ENCODE measurements around the gene FAM171A1. TPM values are rescaled to one million over a fixed set of nuclear protein-coding genes. Genes with fewer than 3 reads are reported as not detected.

The FAM171A1 gene
- total RNA-seq, 4 donors from 2014 or later: 7.4 to 40.4 (median 21.6) TPM

DNA sequence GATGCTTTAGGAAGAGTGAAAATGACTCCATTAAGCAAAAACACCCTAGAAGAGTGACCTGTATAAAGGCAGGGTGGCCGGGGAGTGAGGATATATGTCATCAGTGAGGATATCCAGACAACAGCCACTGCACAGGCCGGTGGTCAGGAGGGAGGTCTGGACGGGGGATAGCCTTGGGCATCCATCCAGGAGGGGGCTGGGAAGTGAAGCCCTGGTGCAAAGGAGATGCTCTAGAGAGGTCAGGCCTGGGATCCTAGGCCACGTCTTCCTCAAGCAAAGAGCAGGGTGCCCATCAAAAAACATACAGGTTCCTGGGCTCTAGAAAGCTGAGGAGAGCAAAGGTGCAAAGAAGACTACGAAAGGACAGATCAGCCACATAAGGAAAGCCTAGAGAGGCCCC, 25.6 kb downstream of the FAM171A1 start:
- intact Hi-C loops (cut with DNase I; ENCODE audit: low total_unique reads): no loop called here

DNA sequence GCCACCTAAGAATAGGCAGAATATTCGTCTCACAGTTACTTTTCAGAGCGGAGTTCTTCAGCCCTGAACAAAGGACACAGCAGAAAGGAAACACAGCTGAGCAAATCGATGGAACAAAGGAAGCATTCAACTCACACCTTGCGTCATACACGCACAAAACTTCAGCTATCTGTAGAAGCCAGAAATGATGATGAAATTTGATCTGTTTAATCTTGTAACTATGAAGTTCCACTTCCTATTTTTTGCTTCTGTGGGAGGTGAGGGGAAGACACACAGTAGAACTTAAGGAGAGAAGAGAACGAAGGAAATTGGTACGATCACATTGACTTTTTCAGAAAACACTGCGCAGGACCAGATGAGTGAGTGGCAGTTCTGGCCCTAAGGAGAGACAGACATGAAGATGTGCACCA, 26.2 kb downstream of the FAM171A1 start:
- TF ChIP-seq POLR2A (IDR thresholded peaks at IDR 0.05): no peak
- TF ChIP-seq, protein P1, sequence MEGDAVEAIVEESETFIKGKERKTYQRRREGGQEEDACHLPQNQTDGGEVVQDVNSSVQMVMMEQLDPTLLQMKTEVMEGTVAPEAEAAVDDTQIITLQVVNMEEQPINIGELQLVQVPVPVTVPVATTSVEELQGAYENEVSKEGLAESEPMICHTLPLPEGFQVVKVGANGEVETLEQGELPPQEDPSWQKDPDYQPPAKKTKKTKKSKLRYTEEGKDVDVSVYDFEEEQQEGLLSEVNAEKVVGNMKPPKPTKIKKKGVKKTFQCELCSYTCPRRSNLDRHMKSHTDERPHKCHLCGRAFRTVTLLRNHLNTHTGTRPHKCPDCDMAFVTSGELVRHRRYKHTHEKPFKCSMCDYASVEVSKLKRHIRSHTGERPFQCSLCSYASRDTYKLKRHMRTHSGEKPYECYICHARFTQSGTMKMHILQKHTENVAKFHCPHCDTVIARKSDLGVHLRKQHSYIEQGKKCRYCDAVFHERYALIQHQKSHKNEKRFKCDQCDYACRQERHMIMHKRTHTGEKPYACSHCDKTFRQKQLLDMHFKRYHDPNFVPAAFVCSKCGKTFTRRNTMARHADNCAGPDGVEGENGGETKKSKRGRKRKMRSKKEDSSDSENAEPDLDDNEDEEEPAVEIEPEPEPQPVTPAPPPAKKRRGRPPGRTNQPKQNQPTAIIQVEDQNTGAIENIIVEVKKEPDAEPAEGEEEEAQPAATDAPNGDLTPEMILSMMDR (IDR thresholded peaks at IDR 0.05): no peak
- no peaks in the 10 kb centered on the region for H3K4me1 ChIP-seq
- no peaks in the 10 kb centered on the region for H3K36me3 ChIP-seq
- DNase-seq: no peak
- H3K9me3 ChIP-seq: no peaks in the 10 kb centered on the region
- no peak overlapping the region for H3K27ac ChIP-seq
- intact Hi-C loops (cut with DNase I; ENCODE audit: low total_unique reads): no loop called here
- H3K4me3 ChIP-seq: no peak overlapping the region
- no peaks in the 10 kb centered on the region for H3K27me3 ChIP-seq

More for the DNA sequence above, 25.6 kb downstream of the FAM171A1 start:
- TF ChIP-seq, protein P1 (IDR thresholded peaks at IDR 0.05): no peak
- TF ChIP-seq POLR2A (IDR thresholded peaks at IDR 0.05): no peak
- no peaks in the 10 kb centered on the region for H3K36me3 ChIP-seq
- no peaks in the 10 kb centered on the region for H3K9me3 ChIP-seq
- H3K27me3 ChIP-seq: no peaks in the 10 kb centered on the region
- H3K4me1 ChIP-seq: no peaks in the 10 kb centered on the region
- no peak overlapping the region for H3K4me3 ChIP-seq
- no peak overlapping the region for H3K27ac ChIP-seq
- no peak for DNase-seq

DNA sequence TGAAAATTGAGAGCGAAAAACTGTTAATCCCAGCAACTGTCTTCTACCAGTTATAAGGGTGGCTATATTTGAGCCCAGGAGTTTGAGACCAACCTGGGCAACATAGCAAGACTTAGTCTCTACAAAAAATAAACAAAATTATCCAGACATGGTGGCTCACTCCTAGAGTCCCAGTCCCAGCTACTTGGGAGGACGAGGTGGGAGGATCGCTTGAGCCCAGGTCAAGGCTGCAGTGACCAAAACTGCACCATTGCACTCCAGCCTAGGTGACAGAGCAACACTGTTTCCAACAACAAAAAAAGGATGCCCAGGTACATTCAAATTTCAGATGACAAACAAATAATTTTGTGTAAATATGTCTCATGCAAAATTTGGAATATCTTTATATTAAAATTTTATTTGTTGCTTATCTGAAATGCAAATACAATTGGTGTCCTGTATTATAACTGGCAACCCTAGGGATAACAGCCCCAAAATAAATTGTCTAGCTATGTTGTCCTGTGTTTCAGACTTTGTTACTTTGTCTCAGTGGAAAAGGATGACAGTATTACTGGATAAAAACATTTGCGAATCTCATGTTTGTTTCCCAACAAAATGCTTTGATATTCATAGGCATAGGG, 26.7 kb downstream of the FAM171A1 start:
- intact Hi-C loops (cut with DNase I; ENCODE audit: low total_unique reads): no loop called here
- no peaks in the 10 kb centered on the region for H3K27me3 ChIP-seq
- no peak overlapping the region for H3K4me3 ChIP-seq
- no peaks in the 10 kb centered on the region for H3K9me3 ChIP-seq
- no peak overlapping the region for H3K27ac ChIP-seq
- no peak for DNase-seq
- H3K4me1 ChIP-seq: no peaks in the 10 kb centered on the region
- no peak for TF ChIP-seq POLR2A (IDR thresholded peaks at IDR 0.05)
- TF ChIP-seq, protein P1 (IDR thresholded peaks at IDR 0.05): no peak
- H3K36me3 ChIP-seq: no peaks in the 10 kb centered on the region

DNA sequence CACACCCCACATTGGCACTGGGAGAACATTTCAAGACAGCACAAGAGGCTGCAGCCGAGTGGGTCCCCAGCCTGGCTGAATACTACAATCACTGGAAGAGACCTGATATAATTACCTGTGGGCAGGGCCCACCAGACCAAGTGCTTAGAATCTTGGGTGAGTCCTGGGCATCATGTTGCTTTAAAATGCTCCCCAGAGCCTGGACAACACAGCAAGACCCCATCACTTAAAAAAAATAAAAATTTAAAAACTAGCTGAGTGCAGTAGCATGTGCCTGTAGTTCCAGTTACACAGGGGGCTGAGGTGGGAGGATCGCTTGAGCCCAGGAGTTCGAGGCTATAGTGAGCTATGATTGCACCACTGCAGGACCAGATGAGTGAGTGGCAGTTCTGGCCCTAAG, 28.1 kb downstream of the FAM171A1 start:
- Histone ChIP-seq H3K27ac (no peak overlapping the region), H3K4me1 (no peaks in the 10 kb centered on the region), H3K27me3 (no peaks in the 10 kb centered on the region), H3K4me3 (no peak overlapping the region), H3K9me3 (no peaks in the 10 kb centered on the region), H3K36me3 (no peaks in the 10 kb centered on the region)
- TF ChIP-seq, protein P1 (IDR thresholded peaks at IDR 0.05): no peak
- no peak for TF ChIP-seq POLR2A (IDR thresholded peaks at IDR 0.05)
- no peak for DNase-seq
- intact Hi-C loops (cut with DNase I; ENCODE audit: low total_unique reads): no loop called here

DNA sequence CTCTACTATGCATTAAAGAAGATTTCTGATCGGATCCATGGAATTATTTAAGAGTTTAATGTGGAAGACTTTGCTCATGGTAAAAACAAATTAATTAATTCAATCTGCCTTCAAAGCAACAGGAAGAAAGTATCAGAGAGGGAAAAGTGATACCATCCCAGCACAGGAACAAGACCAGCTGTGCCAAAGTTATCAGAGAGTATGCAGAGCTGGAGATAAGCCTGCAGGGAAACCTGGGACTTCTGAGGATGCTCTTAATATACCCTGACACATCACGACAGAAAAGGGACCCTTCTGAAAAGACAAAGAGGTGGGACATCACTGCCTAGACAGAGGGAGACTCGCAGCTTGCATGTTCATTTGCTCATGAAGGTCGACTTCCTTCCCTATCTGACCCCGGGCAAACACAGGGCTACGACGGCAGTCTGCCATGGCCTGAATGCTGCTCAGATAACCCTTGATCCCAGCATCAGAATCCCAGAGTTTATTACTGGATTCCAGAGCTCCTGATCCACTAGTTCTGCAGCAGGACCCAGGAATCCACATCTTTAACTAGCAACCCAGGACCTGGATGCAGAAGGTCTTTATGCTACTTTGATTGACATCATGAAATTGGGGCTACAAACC, 29.5 kb downstream of the FAM171A1 start:
- no peak for DNase-seq
- Histone ChIP-seq H3K4me1 (peaks cover 0 to under 1% of the 10 kb centered on the region in 2 donors), H3K4me3 (no peak overlapping the region), H3K27ac (no peak overlapping the region), H3K9me3 (no peaks in the 10 kb centered on the region), H3K36me3 (no peaks in the 10 kb centered on the region), H3K27me3 (no peaks in the 10 kb centered on the region)
- no peak for TF ChIP-seq POLR2A (IDR thresholded peaks at IDR 0.05)
- TF ChIP-seq, protein P1 (IDR thresholded peaks at IDR 0.05): no peak
- intact Hi-C loops (cut with DNase I; ENCODE audit: low total_unique reads): no loop called here

Measured in uterus (tissue), 4 donors.